ENCODE data around the gene ACVR1.
"Not testable (repeated sequence)": the region's sequence is repeated elsewhere in the genome, so short reads cannot be mapped to it uniquely, and the experiment has no call there.

ACVR1 gene

DNA sequence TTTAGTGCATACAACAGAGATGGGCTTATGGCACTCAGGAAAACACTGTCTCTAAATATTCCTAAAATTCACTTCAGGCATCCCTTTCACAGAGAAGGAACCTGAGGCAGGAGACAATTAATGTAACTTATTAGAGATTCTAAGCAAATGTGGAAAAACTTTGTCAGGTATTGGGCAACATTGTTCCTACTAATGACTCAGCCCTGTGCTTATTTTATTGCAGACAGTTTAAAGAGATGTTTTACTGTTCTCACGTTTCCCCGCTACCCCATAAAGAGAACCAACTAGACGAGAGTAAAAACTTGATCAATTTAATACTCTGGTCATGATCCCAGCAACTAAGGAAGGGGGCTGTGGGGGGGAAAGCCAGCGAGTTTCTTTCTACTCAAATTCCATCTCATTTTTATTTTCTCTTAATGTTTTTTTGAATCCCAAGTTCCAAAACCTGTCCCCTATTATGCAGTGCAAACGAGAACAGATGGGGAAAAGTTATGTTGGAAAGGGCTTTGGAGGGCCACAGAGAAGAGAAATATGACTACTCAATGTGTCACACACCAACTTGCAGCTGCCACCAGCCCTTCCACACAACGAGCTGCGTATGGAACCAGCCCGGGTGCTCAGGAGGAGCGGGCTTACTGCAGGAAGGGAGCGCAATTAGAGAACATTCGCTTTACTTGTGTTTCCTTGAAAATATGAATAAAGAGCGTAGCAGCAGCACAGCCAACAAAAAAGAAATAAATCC lies 18.7 kb upstream of the ACVR1 start:
- Histone ChIP-seq H3K36me3 (ENCODE audit: control insufficient read depth in 2 of 2, insufficient read depth in 2 of 2, low read length in 2 of 2) (no peaks in the 10 kb centered on the region), H3K27ac (ENCODE audit: low read length) (no peak overlapping the region), H3K4me3 (ENCODE audit: low read length in 2 of 2) (no peak overlapping the region), H3K9me3 (ENCODE audit: control insufficient read depth in 2 of 2, low read length in 2 of 2) (no peaks in the 10 kb centered on the region), H3K9ac (ENCODE audit: low read length in 2 of 2) (no peak overlapping the region), H3K4me1 (ENCODE audit: control insufficient read depth, insufficient read depth, low read length) (no peaks in the 10 kb centered on the region), H3K27me3 (ENCODE audit: control insufficient read depth in 1 of 2, insufficient read depth in 2 of 2, low read length in 2 of 2) (no peaks in the 10 kb centered on the region)

GRCh38 chr2:157893611-157894010 lies 17.5 kb upstream of the ACVR1 start:
- H3K27me3 ChIP-seq (ENCODE audit: control insufficient read depth in 1 of 2, insufficient read depth in 2 of 2, low read length in 2 of 2): no peaks in the 10 kb centered on the region
- no peak overlapping the region for H3K9ac ChIP-seq (ENCODE audit: low read length in 2 of 2)
- no peak overlapping the region for H3K4me3 ChIP-seq (ENCODE audit: low read length in 2 of 2)
- no peaks in the 10 kb centered on the region for H3K9me3 ChIP-seq (ENCODE audit: control insufficient read depth in 2 of 2, low read length in 2 of 2)
- H3K4me1 ChIP-seq (ENCODE audit: control insufficient read depth, insufficient read depth, low read length): no peaks in the 10 kb centered on the region
- no peak overlapping the region for H3K27ac ChIP-seq (ENCODE audit: low read length)
- no peaks in the 10 kb centered on the region for H3K36me3 ChIP-seq (ENCODE audit: control insufficient read depth in 2 of 2, insufficient read depth in 2 of 2, low read length in 2 of 2)

- Histone ChIP-seq H3K4me3 (ENCODE audit: low read length in 2 of 2) (no peak overlapping the region), H3K36me3 (ENCODE audit: control insufficient read depth in 2 of 2, insufficient read depth in 2 of 2, low read length in 2 of 2) (no peaks in the 10 kb centered on the region), H3K4me1 (ENCODE audit: control insufficient read depth, insufficient read depth, low read length) (no peaks in the 10 kb centered on the region), H3K27me3 (ENCODE audit: control insufficient read depth in 1 of 2, insufficient read depth in 2 of 2, low read length in 2 of 2) (no peaks in the 10 kb centered on the region), H3K9me3 (ENCODE audit: control insufficient read depth in 2 of 2, low read length in 2 of 2) (no peaks in the 10 kb centered on the region), H3K27ac (ENCODE audit: low read length) (no peak overlapping the region), H3K9ac (ENCODE audit: low read length in 2 of 2) (no peak overlapping the region)
Observed at GRCh38 chr2:157891643-157892041, 15.5 kb upstream of the ACVR1 start.

DNA sequence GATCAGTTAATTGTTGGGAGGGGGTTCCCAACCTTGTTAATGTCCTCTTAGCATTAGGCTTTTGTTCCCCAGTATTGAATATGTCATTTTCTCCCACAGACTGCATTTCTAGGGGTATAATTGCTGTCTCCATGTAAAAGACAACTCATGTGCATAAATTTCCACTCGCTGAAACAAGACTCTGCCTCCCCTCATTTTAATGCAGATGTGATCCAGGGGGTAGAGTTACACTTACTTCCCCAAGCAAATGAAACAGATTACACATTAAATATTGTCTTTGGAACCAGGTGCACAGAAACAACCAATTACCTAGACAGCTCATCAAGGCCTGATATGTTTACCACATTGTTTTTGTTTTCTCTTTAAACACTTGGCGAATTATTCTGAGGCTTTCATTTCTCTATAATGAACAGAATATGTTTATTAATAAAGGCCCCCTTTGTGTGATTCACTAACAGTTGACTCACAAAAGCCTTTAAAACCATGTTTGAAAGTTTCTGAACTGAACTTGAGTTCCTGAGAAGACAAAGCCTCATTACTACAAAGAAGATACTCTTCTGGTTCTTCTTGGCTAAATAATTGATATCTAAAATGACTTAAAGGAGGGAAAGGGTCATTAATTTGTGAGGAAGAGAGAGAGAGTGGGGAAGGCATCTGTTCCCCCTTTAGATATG lies 15.0 kb upstream of the ACVR1 start:
- Histone ChIP-seq H3K9ac (ENCODE audit: low read length in 2 of 2) (no peak overlapping the region), H3K36me3 (ENCODE audit: control insufficient read depth in 2 of 2, insufficient read depth in 2 of 2, low read length in 2 of 2) (no peaks in the 10 kb centered on the region), H3K4me1 (ENCODE audit: control insufficient read depth, insufficient read depth, low read length) (no peaks in the 10 kb centered on the region), H3K27me3 (ENCODE audit: control insufficient read depth in 1 of 2, insufficient read depth in 2 of 2, low read length in 2 of 2) (no peaks in the 10 kb centered on the region), H3K9me3 (ENCODE audit: control insufficient read depth in 2 of 2, low read length in 2 of 2) (no peaks in the 10 kb centered on the region), H3K27ac (ENCODE audit: low read length) (no peak overlapping the region), H3K4me3 (ENCODE audit: low read length in 2 of 2) (no peak overlapping the region)

DNA sequence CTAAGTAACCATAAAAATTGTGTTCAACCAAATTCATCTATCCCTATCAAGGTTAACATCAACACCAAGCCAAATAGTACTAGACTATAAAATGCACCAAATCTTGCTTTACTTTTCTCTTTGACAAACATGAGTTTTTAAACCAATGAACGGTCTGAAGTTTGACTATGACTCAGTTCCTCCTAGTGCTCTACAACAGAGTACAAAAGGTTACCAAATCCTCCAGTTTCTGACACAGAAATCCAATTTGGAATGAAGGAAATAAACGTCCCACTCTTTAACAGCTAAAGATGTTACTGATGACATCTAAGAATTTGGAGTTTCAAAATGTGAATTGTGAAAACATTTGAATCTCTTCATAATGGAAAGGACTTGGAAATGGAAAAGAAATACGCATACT lies 11.8 kb upstream of the ACVR1 start:
- H3K36me3 ChIP-seq (ENCODE audit: control insufficient read depth in 2 of 2, insufficient read depth in 2 of 2, low read length in 2 of 2): no peaks in the 10 kb centered on the region
- H3K9ac ChIP-seq (ENCODE audit: low read length in 2 of 2): no peak overlapping the region
- no peak overlapping the region for H3K27ac ChIP-seq (ENCODE audit: low read length)
- no peaks in the 10 kb centered on the region for H3K9me3 ChIP-seq (ENCODE audit: control insufficient read depth in 2 of 2, low read length in 2 of 2)
- no peaks in the 10 kb centered on the region for H3K27me3 ChIP-seq (ENCODE audit: control insufficient read depth in 1 of 2, insufficient read depth in 2 of 2, low read length in 2 of 2)
- H3K4me3 ChIP-seq (ENCODE audit: low read length in 2 of 2): no peak overlapping the region
- H3K4me1 ChIP-seq (ENCODE audit: control insufficient read depth, insufficient read depth, low read length): no peaks in the 10 kb centered on the region

DNA sequence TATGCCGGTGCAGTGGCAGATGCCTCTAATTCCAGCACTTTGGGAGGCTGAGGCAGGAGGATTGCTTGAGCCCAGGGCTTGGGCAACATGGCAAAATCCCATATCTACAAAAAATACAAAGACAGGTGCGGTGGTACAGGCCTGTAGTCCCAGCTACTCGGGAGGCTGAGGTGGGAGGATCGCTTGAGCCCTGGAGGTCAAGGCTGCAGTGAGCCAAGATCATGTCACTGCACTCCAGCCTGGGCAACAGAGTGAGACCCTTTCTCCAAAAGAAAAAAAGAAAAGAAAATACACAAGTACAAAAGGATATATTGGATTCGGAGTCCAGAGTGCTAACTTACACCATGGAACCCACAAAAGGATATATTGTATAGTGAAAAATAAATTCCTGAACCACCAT lies 8.4 kb upstream of the ACVR1 start:
- not testable (repeated sequence) for H3K36me3 ChIP-seq (ENCODE audit: control insufficient read depth in 2 of 2, insufficient read depth in 2 of 2, low read length in 2 of 2); H3K4me1 ChIP-seq (ENCODE audit: control insufficient read depth, insufficient read depth, low read length); H3K27me3 ChIP-seq (ENCODE audit: control insufficient read depth in 1 of 2, insufficient read depth in 2 of 2, low read length in 2 of 2); H3K4me3 ChIP-seq (ENCODE audit: low read length in 2 of 2); H3K9me3 ChIP-seq (ENCODE audit: control insufficient read depth in 2 of 2, low read length in 2 of 2); H3K27ac ChIP-seq (ENCODE audit: low read length); H3K9ac ChIP-seq (ENCODE audit: low read length in 2 of 2)

DNA sequence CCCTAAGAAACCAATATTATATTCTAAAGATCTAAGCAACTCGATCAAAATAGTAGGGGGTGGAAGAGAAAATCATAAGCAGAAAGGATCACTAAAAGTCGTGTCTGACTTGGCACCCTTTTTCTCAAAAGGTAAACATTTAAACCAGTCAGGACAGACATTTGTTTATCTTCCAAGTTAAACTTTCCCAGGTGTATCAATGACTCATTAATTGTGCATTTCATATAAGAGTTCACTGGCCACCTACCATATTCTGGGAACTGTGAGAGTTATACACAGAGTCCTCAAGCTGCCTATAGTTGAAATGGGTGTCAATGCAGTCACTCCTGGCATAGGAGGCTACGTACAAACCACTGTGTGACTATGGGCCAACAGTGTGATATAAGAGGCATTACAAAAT lies 4.8 kb upstream of the ACVR1 start:
- no peak overlapping the region for H3K4me3 ChIP-seq (ENCODE audit: low read length in 2 of 2)
- no peak overlapping the region for H3K9ac ChIP-seq (ENCODE audit: low read length in 2 of 2)
- H3K9me3 ChIP-seq (ENCODE audit: control insufficient read depth in 2 of 2, low read length in 2 of 2): no peaks in the 10 kb centered on the region
- H3K36me3 ChIP-seq (ENCODE audit: control insufficient read depth in 2 of 2, insufficient read depth in 2 of 2, low read length in 2 of 2): no peaks in the 10 kb centered on the region
- peaks cover 9% of the 10 kb centered on the region for H3K4me1 ChIP-seq (ENCODE audit: control insufficient read depth, insufficient read depth, low read length)
- H3K27me3 ChIP-seq (ENCODE audit: control insufficient read depth in 1 of 2, insufficient read depth in 2 of 2, low read length in 2 of 2): no peaks in the 10 kb centered on the region
- H3K27ac ChIP-seq (ENCODE audit: low read length): no peak overlapping the region

- H3K4me3 ChIP-seq (ENCODE audit: low read length in 2 of 2): no peak overlapping the region
Observed at GRCh38 chr2:157877761-157878400, 1.8 kb upstream of the ACVR1 start.

DNA sequence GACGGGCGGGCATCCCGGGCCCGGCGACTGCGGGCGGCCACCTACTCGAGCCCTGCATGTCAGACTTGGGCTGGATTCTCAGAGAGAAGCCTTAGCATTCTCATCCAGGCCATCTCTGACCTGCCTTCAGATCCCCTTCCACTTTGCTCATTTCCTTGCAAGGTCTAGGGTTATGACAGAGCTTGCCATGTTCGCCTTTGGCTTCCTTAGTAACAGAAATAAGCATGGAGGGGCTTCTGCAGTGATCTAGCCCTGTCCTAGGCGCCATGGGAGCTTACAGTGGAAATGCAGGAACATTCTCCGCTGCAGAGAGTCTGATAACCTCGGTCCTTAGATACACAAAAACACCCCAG lies 632 bp upstream of the ACVR1 start:
- H3K27me3 ChIP-seq (ENCODE audit: control insufficient read depth in 1 of 2, insufficient read depth in 2 of 2, low read length in 2 of 2): no peaks in the 10 kb centered on the region
- peak overlapping the region; percentile 75 for H3K27ac ChIP-seq (ENCODE audit: low read length)
- H3K4me3 ChIP-seq (ENCODE audit: low read length in 2 of 2): peak overlapping the region; percentile 80 to 82
- H3K9me3 ChIP-seq (ENCODE audit: control insufficient read depth in 2 of 2, low read length in 2 of 2): no peaks in the 10 kb centered on the region
- peak overlapping the region; percentile 71 to 78 for H3K9ac ChIP-seq (ENCODE audit: low read length in 2 of 2)
- H3K4me1 ChIP-seq (ENCODE audit: control insufficient read depth, insufficient read depth, low read length): peaks cover 25% of the 10 kb centered on the region
- H3K36me3 ChIP-seq (ENCODE audit: control insufficient read depth in 2 of 2, insufficient read depth in 2 of 2, low read length in 2 of 2): no peaks in the 10 kb centered on the region

More at GRCh38 chr2:157877761-157878400, 1.8 kb upstream of the ACVR1 start:
- no peaks in the 10 kb centered on the region for H3K27me3 ChIP-seq (ENCODE audit: control insufficient read depth in 1 of 2, insufficient read depth in 2 of 2, low read length in 2 of 2)
- no peak overlapping the region for H3K9ac ChIP-seq (ENCODE audit: low read length in 2 of 2)
- H3K27ac ChIP-seq (ENCODE audit: low read length): no peak overlapping the region
- H3K36me3 ChIP-seq (ENCODE audit: control insufficient read depth in 2 of 2, insufficient read depth in 2 of 2, low read length in 2 of 2): no peaks in the 10 kb centered on the region
- peaks cover 21% of the 10 kb centered on the region for H3K4me1 ChIP-seq (ENCODE audit: control insufficient read depth, insufficient read depth, low read length)
- no peaks in the 10 kb centered on the region for H3K9me3 ChIP-seq (ENCODE audit: control insufficient read depth in 2 of 2, low read length in 2 of 2)

- Histone ChIP-seq H3K27me3 (ENCODE audit: control insufficient read depth in 1 of 2, insufficient read depth in 2 of 2, low read length in 2 of 2) (no peaks in the 10 kb centered on the region), H3K27ac (ENCODE audit: low read length) (peak overlapping the region; percentile 73), H3K9ac (ENCODE audit: low read length in 2 of 2) (peak overlapping the region; percentile 44 to 72), H3K9me3 (ENCODE audit: control insufficient read depth in 2 of 2, low read length in 2 of 2) (no peaks in the 10 kb centered on the region), H3K36me3 (ENCODE audit: control insufficient read depth in 2 of 2, insufficient read depth in 2 of 2, low read length in 2 of 2) (no peaks in the 10 kb centered on the region), H3K4me3 (ENCODE audit: low read length in 2 of 2) (peak overlapping the region; percentile 55 to 82), H3K4me1 (ENCODE audit: control insufficient read depth, insufficient read depth, low read length) (peaks cover 32% of the 10 kb centered on the region)
Observed at GRCh38 chr2:157875641-157876065, 477 bp downstream of the ACVR1 start.

Data from stomach smooth muscle (tissue), 2 donors.